ENCODE measurements around the gene RECQL5. TPM values are rescaled to one million over a fixed set of nuclear protein-coding genes. Genes with fewer than 3 reads are reported as not detected.
A peak's percentile ranks its signal among the peaks of the same experiment; 100 is the strongest.

Gene RECQL5
- total RNA-seq, 1 experiment from 2014 or later, result 67.0 TPM

- Mint-ChIP-seq H3K27me3 (ENCODE audit: insufficient read depth, unreplicated experiment) (no peaks in the 10 kb centered on the region), H3K36me3 (ENCODE audit: insufficient read depth, unreplicated experiment) (peaks cover 22% of the 10 kb centered on the region), H3K9me3 (ENCODE audit: unreplicated experiment) (no peaks in the 10 kb centered on the region), H3K4me1 (ENCODE audit: low read depth, unreplicated experiment) (peaks cover 9% of the 10 kb centered on the region), H3K27ac (ENCODE audit: unreplicated experiment) (peak overlapping the region; percentile 70), H3K4me3 (ENCODE audit: unreplicated experiment) (peak overlapping the region; percentile 41)
- peak; percentile 94 to 95 for DNase-seq
- CTCF ChIA-PET, result interaction anchor here (0.6 to 3.1 kb wide), 44 partner anchors 7 to 363 kb away, joined by 3 to 143 read pairs (median 5); partner anchors contain the start of genes GALK1, ITGB4, MIF4GD and TMEM94
- intact Hi-C loops (cut with micrococcal nuclease; ENCODE audit: unreplicated experiment), result loop anchor here (1.0 to 2.0 kb wide), 3 partner anchors 13 to 115 kb away; a partner anchor contains a TSS
- Histone ChIP-seq H3K4me3 (ENCODE audit: low read depth, low read length) (no peak overlapping the region), H3K27me3 (replicated peaks; ENCODE audit: control insufficient read depth, insufficient read depth, low read length) (no peaks in the 10 kb centered on the region), H3K36me3 (ENCODE audit: control insufficient read depth, insufficient read depth, low read length) (peaks cover 6% of the 10 kb centered on the region), H3K9me3 (no peaks in the 10 kb centered on the region), H3K4me1 (peaks cover 19% of the 10 kb centered on the region)
- TF ChIP-seq CTCF (IDR thresholded peaks at IDR 0.05; ENCODE audit: insufficient read depth in 1 of 2, low read depth in 1 of 2, low read length in 1 of 2, severe bottlenecking in 1 of 2, unreplicated experiment in 1 of 2), result peak; percentile 60 to 91
- POLR2A ChIA-PET, result interaction anchor here (1.2 to 2.1 kb wide), 4 partner anchors 12 to 146 kb away, joined by 3 to 13 read pairs (median 4); partner anchors contain the start of genes RECQL5 and SAP30BP
- BruUV-seq (replicated peaks), result no TSS peak
Observed at GRCh38 chr17:75633486-75634375, 33.2 kb downstream of the RECQL5 start.

- TF ChIP-seq CTCF (IDR thresholded peaks at IDR 0.05; ENCODE audit: insufficient read depth in 1 of 2, low read depth in 1 of 2, low read length in 1 of 2, severe bottlenecking in 1 of 2, unreplicated experiment in 1 of 2), result peak; percentile 95 to 98
- POLR2A ChIA-PET, result interaction anchor here (0.5 to 2.1 kb wide), 5 partner anchors 13 to 147 kb away, joined by 3 to 13 read pairs (median 4); partner anchors contain the start of genes RECQL5 and SAP30BP
- no peaks in the 10 kb centered on the region for H3K9me3 ChIP-seq
- Mint-ChIP-seq H3K9me3 (ENCODE audit: unreplicated experiment) (no peaks in the 10 kb centered on the region), H3K36me3 (ENCODE audit: insufficient read depth, unreplicated experiment) (peaks cover 28% of the 10 kb centered on the region), H3K27me3 (ENCODE audit: insufficient read depth, unreplicated experiment) (no peaks in the 10 kb centered on the region), H3K27ac (ENCODE audit: unreplicated experiment) (peak within 1 kb of the TSS; percentile 70), H3K4me3 (ENCODE audit: unreplicated experiment) (peak within 1 kb of the TSS; percentile 41), H3K4me1 (ENCODE audit: low read depth, unreplicated experiment) (peaks cover 9% of the 10 kb centered on the region)
- no peak within 1 kb of the TSS for H3K4me3 ChIP-seq (ENCODE audit: low read depth, low read length)
- BruUV-seq (replicated peaks), result no TSS peak
- intact Hi-C loops (cut with micrococcal nuclease; ENCODE audit: unreplicated experiment), result loop anchor here (1.0 to 2.0 kb wide), 3 partner anchors 14 to 115 kb away; a partner anchor contains a TSS
- peaks cover 19% of the 10 kb centered on the region for H3K4me1 ChIP-seq
- DNase-seq, result peak; percentile 86 to 91
- CTCF ChIA-PET, result interaction anchor here (0.5 to 3.1 kb wide), 45 partner anchors 8 to 674 kb away, joined by 3 to 143 read pairs (median 5); partner anchors contain the start of genes GALK1, ITGB4, MIF4GD and TMEM94
- H3K36me3 ChIP-seq (ENCODE audit: control insufficient read depth, insufficient read depth, low read length), result peaks cover 7% of the 10 kb centered on the region
- H3K27me3 ChIP-seq (replicated peaks; ENCODE audit: control insufficient read depth, insufficient read depth, low read length), result no peaks in the 10 kb centered on the region
Observed at GRCh38 chr17:75632863-75633485, 34.0 kb downstream of the RECQL5 start, which contains the start of gene SMIM5. TSS of gene SMIM5 (plus strand) at chr17:75633434. CDS start at chr17:75640202, 6,768 bp downstream.

- intact Hi-C loops (cut with micrococcal nuclease; ENCODE audit: unreplicated experiment), result loop anchor here (2.0 kb wide), 1 partner anchor 14 kb away; a partner anchor contains a TSS
- H3K4me3 Mint-ChIP-seq (ENCODE audit: unreplicated experiment), result no peak overlapping the region
- POLR2A ChIA-PET, result interaction anchor here (0.5 to 2.1 kb wide), 4 partner anchors 13 to 106 kb away, joined by 3 to 13 read pairs (median 4); partner anchors contain the start of genes RECQL5 and SAP30BP
Observed at GRCh38 chr17:75632428-75632827, 34.5 kb downstream of the RECQL5 start.

More at GRCh38 chr17:75632428-75632827, 34.5 kb downstream of the RECQL5 start:
- no peak for DNase-seq
- no peak overlapping the region for H3K27ac Mint-ChIP-seq (ENCODE audit: unreplicated experiment)
- Histone ChIP-seq H3K9me3 (no peaks in the 10 kb centered on the region), H3K4me1 (peaks cover 19% of the 10 kb centered on the region), H3K27me3 (replicated peaks; ENCODE audit: control insufficient read depth, insufficient read depth, low read length) (no peaks in the 10 kb centered on the region), H3K36me3 (ENCODE audit: control insufficient read depth, insufficient read depth, low read length) (peaks cover 7% of the 10 kb centered on the region), H3K4me3 (ENCODE audit: low read depth, low read length) (no peak overlapping the region)
- CTCF ChIA-PET, result interaction anchor here (0.5 to 3.1 kb wide), 40 partner anchors 8 to 673 kb away, joined by 3 to 143 read pairs (median 6); partner anchors contain the start of genes GALK1, ITGB4, MIF4GD and TMEM94
- H3K4me1 Mint-ChIP-seq (ENCODE audit: low read depth, unreplicated experiment), result peaks cover 9% of the 10 kb centered on the region
- BruUV-seq (replicated peaks), result no TSS peak
- peaks cover 28% of the 10 kb centered on the region for H3K36me3 Mint-ChIP-seq (ENCODE audit: insufficient read depth, unreplicated experiment)
- no peak for TF ChIP-seq CTCF (IDR thresholded peaks at IDR 0.05; ENCODE audit: insufficient read depth in 1 of 2, low read depth in 1 of 2, low read length in 1 of 2, severe bottlenecking in 1 of 2, unreplicated experiment in 1 of 2)
- no peaks in the 10 kb centered on the region for H3K9me3 Mint-ChIP-seq (ENCODE audit: unreplicated experiment)
- no peaks in the 10 kb centered on the region for H3K27me3 Mint-ChIP-seq (ENCODE audit: insufficient read depth, unreplicated experiment)

Measured in Caco-2 (cell line).